Fibroblast of skin of left quadriceps (primary cell): ENCODE data around the gene AKT3.

Source experiments
- DNase-seq, 2 experiments: peaks; one replicate each; pipeline ENCODE4 v3.0.0-alpha.2; 2013; ENCODE audit warnings: low read depth in 2 of 2

AKT3 gene

GRCh38 chr1:243488459-243489157 is 361.4 kb downstream of the AKT3 start:
- no peak for DNase-seq

GRCh38 chr1:243487649-243488227 is 362.3 kb downstream of the AKT3 start:
- DNase-seq = no peak

- DNase-seq = no peak
These were observed 362.9 kb downstream of the AKT3 start for GRCh38 chr1:243487036-243487648.

GRCh38 chr1:243483952-243484351 is 366.1 kb downstream of the AKT3 start:
- no peak for DNase-seq

GRCh38 chr1:243483071-243483771 is 366.8 kb downstream of the AKT3 start:
- no peak for DNase-seq

GRCh38 chr1:243482141-243483022 is 367.7 kb downstream of the AKT3 start:
- no peak for DNase-seq

GRCh38 chr1:243481101-243481500 is 368.9 kb downstream of the AKT3 start:
- DNase-seq = no peak

GRCh38 chr1:243477731-243478290 is 372.2 kb downstream of the AKT3 start:
- DNase-seq = no peak

GRCh38 chr1:243475966-243476365 is 374.1 kb downstream of the AKT3 start:
- DNase-seq = peak; percentile 42 to 50

GRCh38 chr1:243474906-243475305 is 375.1 kb downstream of the AKT3 start:
- no peak for DNase-seq

- DNase-seq = no peak
These were observed 375.7 kb downstream of the AKT3 start for GRCh38 chr1:243474136-243474881.

GRCh38 chr1:243473227-243474135 is 376.6 kb downstream of the AKT3 start:
- no peak for DNase-seq

GRCh38 chr1:243471754-243472745 is 378.0 kb downstream of the AKT3 start:
- DNase-seq = no peak

GRCh38 chr1:243471026-243471685 is 378.9 kb downstream of the AKT3 start:
- no peak for DNase-seq

GRCh38 chr1:243470502-243470901 is 379.5 kb downstream of the AKT3 start:
- no peak for DNase-seq

GRCh38 chr1:243469497-243469896 is 380.5 kb downstream of the AKT3 start:
- no peak for DNase-seq

GRCh38 chr1:243465738-243466137 is 384.3 kb downstream of the AKT3 start:
- DNase-seq = no peak

GRCh38 chr1:243465081-243465480 is 385.0 kb downstream of the AKT3 start:
- no peak for DNase-seq
